Jurkat, Clone E6-1 (cell line): ENCODE data around the gene CETN1. TPM values are rescaled to one million over a fixed set of nuclear protein-coding genes. Genes with fewer than 3 reads are reported as not detected.

Experiments used
- DNase-seq: peaks from one replicate; pipeline ENCODE4 v3.0.0-alpha.2; 2011; ENCODE audit warnings: low read depth, low spot score
- H3K4me3 ChIP-seq: 2 replicates; pipeline ENCODE4 v1.5.1; 2011; ENCODE audit warnings: mild to moderate bottlenecking, low read length, control low read depth, moderate library complexity
- polyA plus RNA-seq: library from polyadenylated mRNA; unstranded; fragments of >200 nt; gene quantifications from one replicate; pipeline ENCODE4 v1.2.1, GENCODE V29; 2012; ENCODE audit warnings: missing spikeins; ENCODE audit not compliant: insufficient read length, insufficient read depth

Gene CETN1
- not detected for polyA plus RNA-seq

GRCh38 chr18:580154-580553, at the start of gene CETN1:
CETN1 (plus strand) TSS chr18:580380; CDS start chr18:580409, 29 bp downstream.
- no peak within 1 kb of the TSS for H3K4me3 ChIP-seq
- DNase-seq, result no peak

GRCh38 chr18:532018-532417, 48.2 kb upstream of the CETN1 start:
- H3K4me3 ChIP-seq, result no peak overlapping the region
- no peak for DNase-seq

GRCh38 chr18:532632-533031, 47.5 kb upstream of the CETN1 start:
- H3K4me3 ChIP-seq, result no peak overlapping the region
- no peak for DNase-seq

- H3K4me3 ChIP-seq, result no peak overlapping the region
- DNase-seq, result no peak
Observed at GRCh38 chr18:533995-534601, 46.1 kb upstream of the CETN1 start.

- no peak for DNase-seq
- H3K4me3 ChIP-seq, result no peak overlapping the region
Observed at GRCh38 chr18:543447-544078, 36.6 kb upstream of the CETN1 start.

- DNase-seq, result no peak
- H3K4me3 ChIP-seq, result no peak overlapping the region
Observed at GRCh38 chr18:549967-550366, 30.2 kb upstream of the CETN1 start.

- no peak overlapping the region for H3K4me3 ChIP-seq
- DNase-seq, result no peak
Observed at GRCh38 chr18:551404-552061, 28.6 kb upstream of the CETN1 start.

- DNase-seq, result no peak
Observed at GRCh38 chr18:555705-556457, 24.3 kb upstream of the CETN1 start.

GRCh38 chr18:564708-565561, 15.2 kb upstream of the CETN1 start:
- DNase-seq, result no peak
- H3K4me3 ChIP-seq, result no peak overlapping the region

More at GRCh38 chr18:555705-556457, 24.3 kb upstream of the CETN1 start:
- no peak overlapping the region for H3K4me3 ChIP-seq

- DNase-seq, result no peak
- H3K4me3 ChIP-seq, result no peak overlapping the region
Observed at GRCh38 chr18:565562-566061, 14.6 kb upstream of the CETN1 start.

GRCh38 chr18:567122-567521, 13.1 kb upstream of the CETN1 start:
- DNase-seq, result no peak

GRCh38 chr18:568731-569130, 11.4 kb upstream of the CETN1 start:
- DNase-seq, result no peak
- no peak overlapping the region for H3K4me3 ChIP-seq

More at GRCh38 chr18:567122-567521, 13.1 kb upstream of the CETN1 start:
- no peak overlapping the region for H3K4me3 ChIP-seq

GRCh38 chr18:570256-570655, 9.9 kb upstream of the CETN1 start:
- no peak for DNase-seq
- H3K4me3 ChIP-seq, result no peak overlapping the region

- DNase-seq, result no peak
- H3K4me3 ChIP-seq, result no peak overlapping the region
Observed at GRCh38 chr18:570697-571096, 9.5 kb upstream of the CETN1 start.

- DNase-seq, result no peak
- no peak overlapping the region for H3K4me3 ChIP-seq
Observed at GRCh38 chr18:572091-572830, 7.9 kb upstream of the CETN1 start.

GRCh38 chr18:572831-573289, 7.3 kb upstream of the CETN1 start:
- no peak overlapping the region for H3K4me3 ChIP-seq
- no peak for DNase-seq

- DNase-seq, result no peak
- no peak overlapping the region for H3K4me3 ChIP-seq
Observed at GRCh38 chr18:573385-573784, 6.8 kb upstream of the CETN1 start.
